Lower leg skin (tissue), 4 donors: ENCODE results near the gene GMEB1. TPM values are rescaled to one million over a fixed set of nuclear protein-coding genes. Genes with fewer than 3 reads are reported as not detected.
A peak's percentile ranks its signal among the peaks of the same experiment; 100 is the strongest.

ENCODE experiments used
- DNase-seq, 2 donors: peaks; one replicate each; pipeline ENCODE4 v3.0.0-alpha.2; 2019; ENCODE audit warnings: low spot score in 2 of 2
- H3K4me3 ChIP-seq: fragments of 200-600 bp; sonication (generic); 2 replicates; pipeline ENCODE4 v1.5.1; 2017; ENCODE audit warnings: mild to moderate bottlenecking, low read depth; ENCODE audit not compliant: poor library complexity, severe bottlenecking
- POLR2A ChIP-seq, 2 donors: fragments of 450-650 bp; IDR thresholded peaks; one replicate each; pipeline ENCODE4 v1.6.1; 2016 to 2017; ENCODE audit warnings: antibody characterized with exemption in 2 of 2, mild to moderate bottlenecking in 1 of 2, moderate library complexity in 1 of 2
- WGBS, 2 donors: methylation state at CpG; one replicate each; pipeline ENCODE4 v1.1.5; 2018; 5-methylcytosine and 5-hydroxymethylcytosine counted together
- intact Hi-C: fragments of 100-400 bp; cut with DNase I; formaldehyde crosslinking; loops from one replicate; pipeline ENCODE4 v1.15.0; 2023; ENCODE audit warnings: low total_unique reads
- total RNA-seq, 4 donors: library from RNA; depleted of rRNA; stranded (reverse); fragments of >200 nt; gene quantifications; one replicate each; pipeline ENCODE4 v1.1.0, GENCODE V29; 2016
- TF ChIP-seq, protein P1 (sequence below), 3 donors: fragments of 450-650 bp; IDR thresholded peaks; one replicate each; pipeline ENCODE4 v1.5.1; 2016; ENCODE audit warnings: antibody characterized with exemption in 3 of 3, mild to moderate bottlenecking in 3 of 3, moderate library complexity in 2 of 3

GMEB1 gene
- total RNA-seq, 4 donors from 2014 or later = 10.8 to 12.0 (median 11.6) TPM

DNA sequence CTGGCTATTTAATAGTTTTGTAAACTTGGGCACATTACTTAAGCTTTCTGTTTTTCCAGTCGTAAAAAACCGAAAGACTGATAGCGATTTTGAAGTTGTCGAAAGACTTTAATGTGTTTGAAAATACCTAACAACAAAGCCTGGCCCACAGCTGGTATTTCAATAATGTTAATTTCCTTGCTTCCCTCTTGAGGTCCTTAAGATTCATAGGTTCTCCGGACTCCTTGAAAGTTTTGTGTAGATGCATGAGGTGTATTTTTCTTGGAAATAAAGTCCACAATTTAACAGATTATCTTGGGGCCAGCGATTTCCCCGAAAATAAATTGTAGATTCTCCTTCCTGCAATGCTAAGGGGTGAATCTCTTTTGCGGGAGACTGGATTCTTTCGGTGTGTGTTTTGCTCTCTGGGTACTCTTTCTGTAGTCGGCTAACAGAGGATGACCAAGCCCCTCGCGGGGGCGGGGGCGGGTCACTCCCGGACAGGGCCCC lies 67.4 kb downstream of the GMEB1 start:
- WGBS, 2 donors = 10 to 12% methylated on average over 15 of the region's 15 CpGs
- peak overlapping the region; percentile 22 for H3K4me3 ChIP-seq
- TF ChIP-seq, protein P1, sequence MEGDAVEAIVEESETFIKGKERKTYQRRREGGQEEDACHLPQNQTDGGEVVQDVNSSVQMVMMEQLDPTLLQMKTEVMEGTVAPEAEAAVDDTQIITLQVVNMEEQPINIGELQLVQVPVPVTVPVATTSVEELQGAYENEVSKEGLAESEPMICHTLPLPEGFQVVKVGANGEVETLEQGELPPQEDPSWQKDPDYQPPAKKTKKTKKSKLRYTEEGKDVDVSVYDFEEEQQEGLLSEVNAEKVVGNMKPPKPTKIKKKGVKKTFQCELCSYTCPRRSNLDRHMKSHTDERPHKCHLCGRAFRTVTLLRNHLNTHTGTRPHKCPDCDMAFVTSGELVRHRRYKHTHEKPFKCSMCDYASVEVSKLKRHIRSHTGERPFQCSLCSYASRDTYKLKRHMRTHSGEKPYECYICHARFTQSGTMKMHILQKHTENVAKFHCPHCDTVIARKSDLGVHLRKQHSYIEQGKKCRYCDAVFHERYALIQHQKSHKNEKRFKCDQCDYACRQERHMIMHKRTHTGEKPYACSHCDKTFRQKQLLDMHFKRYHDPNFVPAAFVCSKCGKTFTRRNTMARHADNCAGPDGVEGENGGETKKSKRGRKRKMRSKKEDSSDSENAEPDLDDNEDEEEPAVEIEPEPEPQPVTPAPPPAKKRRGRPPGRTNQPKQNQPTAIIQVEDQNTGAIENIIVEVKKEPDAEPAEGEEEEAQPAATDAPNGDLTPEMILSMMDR (IDR thresholded peaks at IDR 0.05) = no peak
- no peak for TF ChIP-seq POLR2A (IDR thresholded peaks at IDR 0.05)
- intact Hi-C loops = no loop called here
- no peak for DNase-seq

GRCh38 chr1:28736450-28737306 lies 68.1 kb downstream of the GMEB1 start, which contains the start of gene YTHDF2:
Gene YTHDF2, plus strand, starts transcription at chr1:28736940. Its CDS starts 181 bp downstream, at chr1:28737121.
- H3K4me3 ChIP-seq = peak within 1 kb of the TSS; percentile 75
- TF ChIP-seq, protein P1 (IDR thresholded peaks at IDR 0.05) = peak in 1 of 3 donors; percentile 71
- TF ChIP-seq POLR2A (IDR thresholded peaks at IDR 0.05) = no peak
- peak; percentile 93 to 99 for DNase-seq
- 1% methylated on average over 26 to 70 of the region's 92 CpGs for WGBS, 2 donors
- intact Hi-C loops = no loop called here

- H3K4me3 ChIP-seq = peak overlapping the region; percentile 75
- TF ChIP-seq, protein P1 (IDR thresholded peaks at IDR 0.05) = no peak
- TF ChIP-seq POLR2A (IDR thresholded peaks at IDR 0.05) = no peak
- intact Hi-C loops = no loop called here
- 1% methylated on average over 52 to 53 of the region's 53 CpGs for WGBS, 2 donors
- peak; percentile 21 to 86 for DNase-seq
These were observed 68.9 kb downstream of the GMEB1 start for GRCh38 chr1:28737307-28738132.

- intact Hi-C loops = no loop called here
- no peak for TF ChIP-seq POLR2A (IDR thresholded peaks at IDR 0.05)
- TF ChIP-seq, protein P1 (IDR thresholded peaks at IDR 0.05) = no peak
- no peak overlapping the region for H3K4me3 ChIP-seq
- DNase-seq = no peak
These were observed 71.5 kb downstream of the GMEB1 start for GRCh38 chr1:28740118-28740517.

DNA sequence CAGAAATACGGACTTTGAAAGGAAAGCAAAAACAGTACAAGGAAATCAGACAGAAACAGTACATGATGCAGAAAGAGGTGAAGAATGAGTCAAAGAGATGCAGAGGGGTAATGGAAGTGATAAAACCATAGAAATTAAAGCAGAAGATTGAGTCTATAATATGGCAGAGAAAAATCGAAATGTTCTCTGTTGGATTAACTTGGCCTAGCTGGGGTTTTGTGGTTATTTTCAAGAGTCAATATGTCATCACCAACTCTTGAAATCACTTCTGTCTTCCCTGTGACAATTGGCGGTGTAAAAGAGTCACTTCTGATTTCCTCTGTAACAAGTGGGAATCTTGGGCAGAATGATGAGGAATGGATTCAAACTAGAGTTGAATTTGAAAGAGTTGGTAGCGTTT lies 75.6 kb downstream of the GMEB1 start:
- no peak for DNase-seq
- intact Hi-C loops = no loop called here
- 76% methylated on average over 4 of the region's 4 CpGs for WGBS, 2 donors
- no peak for TF ChIP-seq POLR2A (IDR thresholded peaks at IDR 0.05)
- TF ChIP-seq, protein P1 (IDR thresholded peaks at IDR 0.05) = no peak
- no peak overlapping the region for H3K4me3 ChIP-seq
